Stimulated activated CD8-positive, alpha-beta memory T cell treated with anti-CD3 and anti-CD28 coated beads, Interleukin-4, amount 100 ng/mL, for 1 hour (primary cell): Measurements from ENCODE around the gene CIB2.

Source experiments
- DNase-seq, 2 donors: peaks; one replicate each; pipeline ENCODE4 v3.0.0-alpha.2; 2020; ENCODE audit warnings: low read depth in 2 of 2, low spot score in 1 of 2

Gene CIB2

GRCh38 chr15:78069462-78070029, 61.7 kb downstream of the CIB2 start:
- no peak for DNase-seq

GRCh38 chr15:78069052-78069414, 62.2 kb downstream of the CIB2 start:
- no peak for DNase-seq

- no peak for DNase-seq
These were observed 63.7 kb downstream of the CIB2 start for GRCh38 chr15:78067328-78068228.

- no peak for DNase-seq
These were observed 65.0 kb downstream of the CIB2 start for GRCh38 chr15:78065973-78066946.

- no peak for DNase-seq
These were observed 65.9 kb downstream of the CIB2 start for GRCh38 chr15:78065284-78065872.

- DNase-seq = no peak
These were observed 66.7 kb downstream of the CIB2 start for GRCh38 chr15:78064544-78064943.

- no peak for DNase-seq
These were observed 67.3 kb downstream of the CIB2 start for GRCh38 chr15:78063970-78064385.

GRCh38 chr15:78063217-78063616, 68.0 kb downstream of the CIB2 start:
- DNase-seq = no peak

- no peak for DNase-seq
These were observed 69.2 kb downstream of the CIB2 start for GRCh38 chr15:78061963-78062427.

- DNase-seq = no peak
These were observed 71.0 kb downstream of the CIB2 start for GRCh38 chr15:78060232-78060631.

- no peak for DNase-seq
These were observed 72.0 kb downstream of the CIB2 start for GRCh38 chr15:78059110-78059839.

GRCh38 chr15:78058401-78058935, 72.8 kb downstream of the CIB2 start:
- DNase-seq = no peak

GRCh38 chr15:78057803-78058202, 73.4 kb downstream of the CIB2 start:
- no peak for DNase-seq

GRCh38 chr15:78056714-78057269, 74.5 kb downstream of the CIB2 start:
- DNase-seq = no peak

- DNase-seq = no peak
These were observed 75.1 kb downstream of the CIB2 start for GRCh38 chr15:78055919-78056713.

GRCh38 chr15:78054966-78055365, 76.3 kb downstream of the CIB2 start:
- DNase-seq = no peak
